Measurements from ENCODE around the gene C22orf23.

- TF ChIP-seq ELF4 (IDR thresholded peaks at IDR 0.05) (no peak), NFRKB (IDR thresholded peaks at IDR 0.05) (no peak), FOXA1 (IDR thresholded peaks at IDR 0.05) (no peak)
Observed at GRCh38 chr22:37918580-37919270, 34.7 kb downstream of the C22orf23 start.

All from HEK293T (cell line).